K562 (cell line): ENCODE data around the gene MAPKAPK2. TPM values are rescaled to one million over a fixed set of nuclear protein-coding genes. Genes with fewer than 3 reads are reported as not detected.

Experiments used
- CBFB ChIP-seq: sonication (generic); formaldehyde crosslinking; IDR thresholded peaks from 2 replicates; pipeline ENCODE4 v1.4.0; 2020; ENCODE audit warnings: mild to moderate bottlenecking, missing genetic modification reagents
- CREB3L1 ChIP-seq: fragments of 450-650 bp; IDR thresholded peaks from 2 replicates; pipeline ENCODE4 v1.6.1; 2014; ENCODE audit warnings: low read depth, mild to moderate bottlenecking, moderate library complexity, borderline replicate concordance
- CSDE1 ChIP-seq, 2 experiments: fragments of 450-650 bp; IDR thresholded peaks; 2 replicates each; pipeline ENCODE4 v1.6.1; 2016; ENCODE audit warnings: mild to moderate bottlenecking in 1 of 2
- HMGXB4 ChIP-seq: sonication (generic); formaldehyde crosslinking; IDR thresholded peaks from 2 replicates; pipeline ENCODE4 v1.8.1; 2023; ENCODE audit warnings: mild to moderate bottlenecking, missing genetic modification reagents
- HNRNPH1 ChIP-seq: fragments of 200-400 bp; formaldehyde crosslinking; optimal IDR thresholded peaks from 2 replicates; pipeline ENCODE3; 2017; ENCODE audit warnings: low read depth, mild to moderate bottlenecking, low read length, moderate library complexity
- MYNN ChIP-seq, 2 experiments: sonication (generic); formaldehyde crosslinking in 1 of 2; IDR thresholded peaks; 2 replicates each; pipeline versions ENCODE4 v1.5.0 to v1.6.1; 2016 to 2020; ENCODE audit warnings: antibody characterized with exemption in 1 of 2, missing genetic modification reagents in 1 of 2
- PHF20 ChIP-seq: fragments of 450-650 bp; IDR thresholded peaks from 2 replicates; pipeline ENCODE4 v1.6.1; 2018; ENCODE audit not compliant: partially characterized antibody
- TEAD1 ChIP-seq, 2 experiments: fragments of 450-650 bp in 1 of 2; sonication (generic) in 1 of 2; formaldehyde crosslinking; IDR thresholded peaks; 2 replicates each; pipeline versions ENCODE4 v1.4.0 to v1.8.0; 2020 to 2022; ENCODE audit warnings: mild to moderate bottlenecking in 2 of 2, missing genetic modification reagents in 1 of 2
- ZBTB40 ChIP-seq, 2 experiments: fragments of 450-650 bp in 1 of 2; sonication (generic) in 1 of 2; formaldehyde crosslinking in 1 of 2; IDR thresholded peaks; 2 replicates each; pipeline versions ENCODE4 v1.7.1 to v1.9.0; 2016 to 2022; ENCODE audit warnings: inconsistent platforms in 1 of 2, mild to moderate bottlenecking in 1 of 2, missing genetic modification reagents in 1 of 2
- ZNF280B ChIP-seq: fragments of 250-450 bp; sonication (Bioruptor Pico); IDR thresholded peaks from 2 replicates; pipeline ENCODE4 v1.5.1; 2021; ENCODE audit warnings: mild to moderate bottlenecking
- ZNF586 ChIP-seq: fragments of 450-650 bp; formaldehyde crosslinking; conservative IDR thresholded peaks from 2 replicates; pipeline ENCODE4 v1.4.0; 2020; ENCODE audit warnings: mild to moderate bottlenecking, moderate library complexity
- polyA plus RNA-seq, 8 experiments: library from polyadenylated mRNA; depleted of rRNA in 4 of 8; stranded (reverse) in 5 of 8; unstranded in 3 of 8; fragments of >200 nt; fragmentation: Nextera tagmentation in 2 of 8; fragmentation: Illumina TruSeq in 1 of 8; extraction: Ambion mirVana in 2 of 8; extraction: Trizol in 1 of 8; gene quantifications; 2 replicates each; pipeline versions ENCODE4 v1.2.1 to v1.2.3, GENCODE V29; 2011 to 2014; ENCODE audit warnings: inconsistent platforms in 1 of 8, missing spikeins in 1 of 8
- total RNA-seq, 7 experiments: library from RNA; depleted of rRNA in 6 of 7; stranded (reverse); fragments of >200 nt in 6 of 7; fragmentation: Illumina TruSeq in 2 of 7; extraction: Trizol in 2 of 7; gene quantifications; 2 replicates each; pipeline versions ENCODE4 v1.2.1 to v1.2.3, GENCODE V29; 2011 to 2021; ENCODE audit warnings: low replicate concordance in 1 of 7

MAPKAPK2 gene
- total and polyA plus RNA-seq, 9 of the 15 experiments (the other 6 are each of a cell fraction or from before 2014, with no cell fraction given) = 0.63 to 94.2 (median 52.1) TPM

- TF ChIP-seq TEAD1 (CRISPR knock-in tag; IDR thresholded peaks at IDR 0.05) (peak in 1 of 2 experiments; percentile 78; a peak in 3 of 4 replicates), HMGXB4 (peak; percentile 60; the same call in 1 of the 2 replicates), HNRNPH1 (no peak), MYNN (IDR thresholded peaks at IDR 0.05) (no peak), MYNN (CRISPR knock-in tag; IDR thresholded peaks at IDR 0.05) (no peak), CREB3L1 (peak; percentile 89; the same call in 1 of the 2 replicates), CBFB (peak; percentile 62; the same call in 1 of the 2 replicates), PHF20 (peak; percentile 62), ZNF586 (no peak), CSDE1 (IDR thresholded peaks at IDR 0.05) (peak in 1 of 2 experiments; percentile 96; a peak in 2 of 4 replicates), ZNF280B (no peak), ZBTB40 (IDR thresholded peaks at IDR 0.05) (peak; percentile 4; the same call in 1 of the 2 replicates), ZBTB40 (CRISPR knock-in tag; IDR thresholded peaks at IDR 0.05) (no peak)
Measured at GRCh38 chr1:206635080-206635977, 49.4 kb upstream of the MAPKAPK2 start, which contains the start of gene DYRK3 (continued).
